SK-N-SH (cell line): Measurements from ENCODE around the gene IL7R. TPM values are rescaled to one million over a fixed set of nuclear protein-coding genes. Genes with fewer than 3 reads are reported as not detected.

Experiments used
- CTCF ChIA-PET: fragments of 300-600, 350-600 bp; formaldehyde crosslinking; extraction: SDS; loops from one replicate; lab custom pipeline; 2021; lab: Yijun Ruan, JAX
- POLR2A ChIA-PET: fragments of 350-600 bp; sonication (Branson Sonifier 250); formaldehyde crosslinking; extraction: SDS; loops from one replicate; lab custom pipeline; 2020; ENCODE audit warnings: antibody characterized with exemption, inconsistent platforms; lab: Yijun Ruan, JAX
- DNase-seq: peaks from one replicate; pipeline ENCODE4 v3.0.0; 2012
- H2AFZ ChIP-seq: fragments of 200-600 bp; sonication (generic); 2 replicates; pipeline ENCODE4 v1.8.1; 2016; ENCODE audit warnings: antibody characterized with exemption, mild to moderate bottlenecking, low read depth
- H3F3A ChIP-seq: fragments of 200-600 bp; sonication (generic); replicated peaks from 2 replicates; pipeline ENCODE3; 2016; ENCODE audit warnings: antibody characterized with exemption, mild to moderate bottlenecking; ENCODE audit not compliant: insufficient read depth
- H3K27ac ChIP-seq, 2 experiments: fragments of 200-500 bp in 1 of 2; fragments of 200-600 bp in 1 of 2; sonication (Bioruptor generic) in 1 of 2; sonication (generic), shearing (Covaris generic) in 1 of 2; 2 replicates each; pipeline versions ENCODE4 v1.5.1 to v1.6.1; 2014 to 2016; ENCODE audit warnings: low read depth in 2 of 2, inconsistent platforms in 1 of 2, low read length in 1 of 2, mild to moderate bottlenecking in 1 of 2, mixed read lengths in 1 of 2
- H3K27me3 ChIP-seq: fragments of 200-600 bp; sonication (generic), shearing (Covaris generic); 2 replicates; pipeline ENCODE4 v1.6.1; 2016; ENCODE audit warnings: mixed run types; ENCODE audit not compliant: insufficient read depth
- H3K36me3 ChIP-seq, 2 experiments: fragments of 200-500 bp in 1 of 2; fragments of 200-600 bp in 1 of 2; sonication (Bioruptor generic) in 1 of 2; sonication (generic) in 1 of 2; replicated peaks in 1 of 2; 2 replicates each; pipeline versions ENCODE3 to v1.5.1; 2014 to 2016; ENCODE audit warnings: low read length in 1 of 2, mild to moderate bottlenecking in 1 of 2; ENCODE audit not compliant: insufficient read depth in 2 of 2, control insufficient read depth in 1 of 2
- H3K4me1 ChIP-seq, 2 experiments: fragments of 200-500 bp in 1 of 2; fragments of 200-600 bp in 1 of 2; sonication (Bioruptor generic) in 1 of 2; sonication (generic), shearing (Covaris generic) in 1 of 2; 2 replicates each; pipeline versions ENCODE4 v1.5.1 to v1.6.1; 2014 to 2016; ENCODE audit warnings: low read depth in 1 of 2, low read length in 1 of 2, mixed run types in 1 of 2; ENCODE audit not compliant: insufficient read depth in 2 of 2, control insufficient read depth in 1 of 2
- H3K4me2 ChIP-seq: fragments of 200-600 bp; sonication (generic), shearing (Covaris generic); 2 replicates; pipeline ENCODE4 v1.6.1; 2017; ENCODE audit warnings: mixed run types
- H3K4me3 ChIP-seq, 2 experiments: fragments of 200-500 bp in 1 of 2; fragments of 200-600 bp in 1 of 2; sonication (Bioruptor generic) in 1 of 2; sonication (generic), shearing (Covaris generic) in 1 of 2; 2 replicates each; pipeline versions ENCODE4 v1.5.1 to v1.8.1; 2014 to 2016; ENCODE audit warnings: low read depth in 2 of 2, inconsistent platforms in 1 of 2, low read length in 1 of 2, mild to moderate bottlenecking in 1 of 2, mixed read lengths in 1 of 2, moderate library complexity in 1 of 2
- H3K79me2 ChIP-seq: fragments of 200-600 bp; sonication (generic); 2 replicates; pipeline ENCODE4 v1.8.1; 2017; ENCODE audit warnings: mild to moderate bottlenecking; ENCODE audit not compliant: insufficient read depth
- H3K9ac ChIP-seq: fragments of 200-600 bp; sonication (generic); 2 replicates; pipeline ENCODE4 v1.6.1; 2017; ENCODE audit warnings: mixed run types
- H3K9me2 ChIP-seq: fragments of 200-600 bp; sonication (generic); 2 replicates; pipeline ENCODE4 v1.6.1; 2017; ENCODE audit warnings: mixed run types
- H3K9me3 ChIP-seq: fragments of 200-600 bp; sonication (generic); 2 replicates; pipeline ENCODE4 v1.6.1; 2017; ENCODE audit warnings: mixed run types, mild to moderate bottlenecking, moderate library complexity
- H4K20me1 ChIP-seq: fragments of 200-600 bp; sonication (generic); 2 replicates; pipeline ENCODE4 v1.6.1; 2017; ENCODE audit warnings: mild to moderate bottlenecking, mixed run types; ENCODE audit not compliant: insufficient read depth
- EP300 ChIP-seq, 2 experiments: IDR thresholded peaks; 2 replicates each; pipeline versions ENCODE4 v1.4.0 to v1.6.1; 2012; ENCODE audit warnings: borderline replicate concordance in 1 of 2, low read depth in 1 of 2, low read length in 1 of 2
- EZH2phosphoT487 ChIP-seq: fragments of 200-600 bp; sonication (generic); IDR thresholded peaks from 2 replicates; pipeline ENCODE4 v1.6.1; 2017; ENCODE audit warnings: low read depth, mixed run types, mild to moderate bottlenecking, antibody characterized with exemption, moderate library complexity, borderline replicate concordance
- IRF3 ChIP-seq: fragments of 150-350 bp; IDR thresholded peaks from 2 replicates; pipeline ENCODE4 v1.6.1; 2016; ENCODE audit warnings: mild to moderate bottlenecking, low read depth, low read length
- JUND ChIP-seq: IDR thresholded peaks from 2 replicates; pipeline ENCODE4 v1.4.0; 2012
- MAX ChIP-seq: IDR thresholded peaks from 2 replicates; pipeline ENCODE4 v1.4.0; 2012; ENCODE audit warnings: low read depth
- MEF2A ChIP-seq: IDR thresholded peaks from 2 replicates; pipeline ENCODE4 v1.4.0; 2012; ENCODE audit warnings: low read depth, borderline replicate concordance
- RFX5 ChIP-seq: IDR thresholded peaks from 2 replicates; pipeline ENCODE4 v1.6.1; 2012; ENCODE audit warnings: mild to moderate bottlenecking, improper control_type of control experiment, low read length
- RXRA ChIP-seq: IDR thresholded peaks from 2 replicates; pipeline ENCODE4 v1.4.0; 2012; ENCODE audit warnings: low read depth, mild to moderate bottlenecking, borderline replicate concordance
- SIN3A ChIP-seq: IDR thresholded peaks from 2 replicates; pipeline ENCODE4 v1.6.1; 2012; ENCODE audit warnings: low read depth, mild to moderate bottlenecking, low read length, moderate library complexity, borderline replicate concordance
- SMC3 ChIP-seq: IDR thresholded peaks from 2 replicates; pipeline ENCODE4 v1.6.1; 2012; ENCODE audit warnings: low read depth, low read length, improper control_type of control experiment
- TCF12 ChIP-seq: IDR thresholded peaks from 2 replicates; pipeline ENCODE4 v1.4.0; 2012
- USF2 ChIP-seq: fragments of 150-350 bp; IDR thresholded peaks from 2 replicates; pipeline ENCODE4 v1.6.1; 2017; ENCODE audit warnings: antibody characterized with exemption, low read length, low read depth, borderline replicate concordance
- YY1 ChIP-seq: IDR thresholded peaks from 2 replicates; pipeline ENCODE4 v1.4.0; 2012; ENCODE audit warnings: low read depth, mild to moderate bottlenecking
- WGBS: methylation state at CpG from one replicate; pipeline ENCODE4 v1.1.6; 2017; ENCODE audit warnings: low lambda C conversion rate; 5-methylcytosine and 5-hydroxymethylcytosine counted together
- polyA plus RNA-seq, 3 experiments: library from polyadenylated mRNA; depleted of rRNA; stranded (reverse); fragments of >200 nt; gene quantifications; 2 replicates each; pipeline ENCODE4 v1.2.3, GENCODE V29; 2012
- TF ChIP-seq, protein P1 (sequence below): IDR thresholded peaks from 2 replicates; pipeline ENCODE4 v1.6.1; 2012; ENCODE audit warnings: mild to moderate bottlenecking, low read depth, low read length, moderate library complexity
- TF ChIP-seq, protein P2 (sequence below): IDR thresholded peaks from 2 replicates; pipeline ENCODE4 v1.4.0; 2012; ENCODE audit warnings: low read depth, borderline replicate concordance

IL7R gene
- polyA plus RNA-seq, 1 of the 3 experiments (the other 2 are of a cell fraction), result 3.0 TPM

GRCh38 chr5:35869685-35870277 lies 13.1 kb downstream of the IL7R start:
- no peak overlapping the region for H3K4me2 ChIP-seq
- no peak overlapping the region for H2AFZ ChIP-seq
- no peaks in the 10 kb centered on the region for H3K9me2 ChIP-seq
- H3F3A ChIP-seq, result no peaks in the 10 kb centered on the region
- ChIA-PET CTCF (no interaction called here), POLR2A (no interaction called here)
- no peaks in the 10 kb centered on the region for H3K79me2 ChIP-seq
- 76% methylated on average over 5 of the region's 5 CpGs for WGBS
- H3K4me3 ChIP-seq, result no peak overlapping the region
- no peaks in the 10 kb centered on the region for H4K20me1 ChIP-seq
- H3K27me3 ChIP-seq, result no peaks in the 10 kb centered on the region
- H3K9ac ChIP-seq, result no peak overlapping the region
- DNase-seq, result no peak
- H3K36me3 ChIP-seq, result peaks cover 0 to 5% of the 10 kb centered on the region in 2 experiments
- no peaks in the 10 kb centered on the region for H3K9me3 ChIP-seq
- H3K27ac ChIP-seq, result no peak overlapping the region
- no peaks in the 10 kb centered on the region for H3K4me1 ChIP-seq
- TF ChIP-seq SMC3 (no peak), RFX5 (no peak), YY1 (no peak), RXRA (no peak), MEF2A (no peak), EP300 (IDR thresholded peaks at IDR 0.05; ENCODE audit: borderline replicate concordance in 1 of 2, low read depth in 1 of 2, low read length in 1 of 2) (no peak), IRF3 (no peak), JUND (no peak), TCF12 (no peak), SIN3A (no peak), MAX (no peak), EZH2phosphoT487 (no peak), USF2 (no peak)
- TF ChIP-seq, protein P1, sequence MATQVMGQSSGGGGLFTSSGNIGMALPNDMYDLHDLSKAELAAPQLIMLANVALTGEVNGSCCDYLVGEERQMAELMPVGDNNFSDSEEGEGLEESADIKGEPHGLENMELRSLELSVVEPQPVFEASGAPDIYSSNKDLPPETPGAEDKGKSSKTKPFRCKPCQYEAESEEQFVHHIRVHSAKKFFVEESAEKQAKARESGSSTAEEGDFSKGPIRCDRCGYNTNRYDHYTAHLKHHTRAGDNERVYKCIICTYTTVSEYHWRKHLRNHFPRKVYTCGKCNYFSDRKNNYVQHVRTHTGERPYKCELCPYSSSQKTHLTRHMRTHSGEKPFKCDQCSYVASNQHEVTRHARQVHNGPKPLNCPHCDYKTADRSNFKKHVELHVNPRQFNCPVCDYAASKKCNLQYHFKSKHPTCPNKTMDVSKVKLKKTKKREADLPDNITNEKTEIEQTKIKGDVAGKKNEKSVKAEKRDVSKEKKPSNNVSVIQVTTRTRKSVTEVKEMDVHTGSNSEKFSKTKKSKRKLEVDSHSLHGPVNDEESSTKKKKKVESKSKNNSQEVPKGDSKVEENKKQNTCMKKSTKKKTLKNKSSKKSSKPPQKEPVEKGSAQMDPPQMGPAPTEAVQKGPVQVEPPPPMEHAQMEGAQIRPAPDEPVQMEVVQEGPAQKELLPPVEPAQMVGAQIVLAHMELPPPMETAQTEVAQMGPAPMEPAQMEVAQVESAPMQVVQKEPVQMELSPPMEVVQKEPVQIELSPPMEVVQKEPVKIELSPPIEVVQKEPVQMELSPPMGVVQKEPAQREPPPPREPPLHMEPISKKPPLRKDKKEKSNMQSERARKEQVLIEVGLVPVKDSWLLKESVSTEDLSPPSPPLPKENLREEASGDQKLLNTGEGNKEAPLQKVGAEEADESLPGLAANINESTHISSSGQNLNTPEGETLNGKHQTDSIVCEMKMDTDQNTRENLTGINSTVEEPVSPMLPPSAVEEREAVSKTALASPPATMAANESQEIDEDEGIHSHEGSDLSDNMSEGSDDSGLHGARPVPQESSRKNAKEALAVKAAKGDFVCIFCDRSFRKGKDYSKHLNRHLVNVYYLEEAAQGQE, result no peak
- TF ChIP-seq, protein P2, sequence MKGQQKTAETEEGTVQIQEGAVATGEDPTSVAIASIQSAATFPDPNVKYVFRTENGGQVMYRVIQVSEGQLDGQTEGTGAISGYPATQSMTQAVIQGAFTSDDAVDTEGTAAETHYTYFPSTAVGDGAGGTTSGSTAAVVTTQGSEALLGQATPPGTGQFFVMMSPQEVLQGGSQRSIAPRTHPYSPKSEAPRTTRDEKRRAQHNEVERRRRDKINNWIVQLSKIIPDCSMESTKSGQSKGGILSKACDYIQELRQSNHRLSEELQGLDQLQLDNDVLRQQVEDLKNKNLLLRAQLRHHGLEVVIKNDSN, result no peak
- TF ChIP-seq, all 33 proteins: peak for 0
